WI38 (cell line): ENCODE data around the gene SLC39A2.

Source experiments
- H3K4me3 ChIP-seq: 2 replicates; pipeline ENCODE4 v1.5.1; 2011; ENCODE audit warnings: low read depth, mild to moderate bottlenecking, control low read depth, low read length
- CTCF ChIP-seq: IDR thresholded peaks from 2 replicates; pipeline ENCODE4 v1.5.1; 2012; ENCODE audit warnings: low read depth, mild to moderate bottlenecking, control low read depth, low read length

The SLC39A2 gene

GRCh38 chr14:21043974-21044618, 45.0 kb downstream of the SLC39A2 start:
- TF ChIP-seq CTCF, result no peak
- H3K4me3 ChIP-seq, result no peak overlapping the region

GRCh38 chr14:21047378-21047781, 48.3 kb downstream of the SLC39A2 start:
- no peak for TF ChIP-seq CTCF
- H3K4me3 ChIP-seq, result no peak overlapping the region

- TF ChIP-seq CTCF, result no peak
- H3K4me3 ChIP-seq, result no peak overlapping the region
Measured at GRCh38 chr14:21048638-21049037, 49.5 kb downstream of the SLC39A2 start.

- no peak for TF ChIP-seq CTCF
- H3K4me3 ChIP-seq, result no peak overlapping the region
Measured at GRCh38 chr14:21049271-21049673, 50.2 kb downstream of the SLC39A2 start.

- TF ChIP-seq CTCF, result no peak
- H3K4me3 ChIP-seq, result no peak overlapping the region
Measured at GRCh38 chr14:21050597-21050996, 51.5 kb downstream of the SLC39A2 start.
